HEK293 (cell line): ENCODE results near the gene TBC1D16.

ENCODE experiments used
- CTCF ChIP-seq: fragments of 450-650 bp; formaldehyde crosslinking; IDR thresholded peaks from 2 replicates; pipeline ENCODE4 v1.5.1; 2016; ENCODE audit warnings: missing biosample characterization, missing genetic modification characterization
- KLF10 ChIP-seq: fragments of 450-650 bp; IDR thresholded peaks from 2 replicates; pipeline ENCODE4 v1.5.1; 2018; ENCODE audit warnings: missing biosample characterization, mild to moderate bottlenecking, missing genetic modification characterization
- PRDM1 ChIP-seq: fragments of 450-650 bp; formaldehyde crosslinking; IDR thresholded peaks from 2 replicates; pipeline ENCODE4; 2016; ENCODE audit warnings: missing biosample characterization, missing genetic modification characterization
- ZNF132 ChIP-seq: fragments of 450-650 bp; formaldehyde crosslinking; IDR thresholded peaks from 2 replicates; pipeline ENCODE4 v1.5.1; 2017; ENCODE audit warnings: missing biosample characterization, missing genetic modification characterization, borderline replicate concordance
- ZNF16 ChIP-seq: fragments of 450-650 bp; formaldehyde crosslinking; IDR thresholded peaks from 2 replicates; pipeline ENCODE4 v1.5.1; 2016; ENCODE audit warnings: low read depth, missing biosample characterization, missing genetic modification characterization
- ZNF169 ChIP-seq: fragments of 450-650 bp; formaldehyde crosslinking; IDR thresholded peaks from 2 replicates; pipeline ENCODE4 v1.5.1; 2016; ENCODE audit warnings: missing biosample characterization, missing genetic modification characterization
- ZNF274 ChIP-seq, 2 experiments: fragments of 200-500 bp in 1 of 2; fragments of 450-650 bp in 1 of 2; sonication (Bioruptor generic) in 1 of 2; formaldehyde crosslinking in 1 of 2; IDR thresholded peaks; 2 replicates each; pipeline versions ENCODE4 v1.5.1 to v1.6.1; 2014 to 2016; ENCODE audit warnings: borderline replicate concordance in 1 of 2, inconsistent platforms in 1 of 2, low read length in 1 of 2, missing biosample characterization in 1 of 2, missing genetic modification characterization in 1 of 2
- ZNF292 ChIP-seq: fragments of 450-650 bp; formaldehyde crosslinking; IDR thresholded peaks from 2 replicates; pipeline ENCODE4 v1.5.1; 2016; ENCODE audit warnings: low read depth, missing biosample characterization, missing genetic modification characterization, borderline replicate concordance
- ZNF48 ChIP-seq: fragments of 450-650 bp; formaldehyde crosslinking; IDR thresholded peaks from 2 replicates; pipeline ENCODE4 v1.5.1; 2016; ENCODE audit warnings: missing biosample characterization, missing genetic modification characterization
- ZNF501 ChIP-seq: fragments of 450-650 bp; formaldehyde crosslinking; IDR thresholded peaks from 2 replicates; pipeline ENCODE4 v1.5.1; 2016; ENCODE audit warnings: missing biosample characterization, missing genetic modification characterization
- ZNF549 ChIP-seq: fragments of 450-650 bp; IDR thresholded peaks from 2 replicates; pipeline ENCODE4 v1.5.1; 2018; ENCODE audit warnings: missing biosample characterization, missing genetic modification characterization, mild to moderate bottlenecking, inconsistent platforms, moderate library complexity
- ZNF639 ChIP-seq: fragments of 450-650 bp; formaldehyde crosslinking; IDR thresholded peaks from 2 replicates; pipeline ENCODE4 v1.5.1; 2016; ENCODE audit warnings: missing biosample characterization, missing genetic modification characterization
- ZNF792 ChIP-seq: fragments of 450-650 bp; formaldehyde crosslinking; IDR thresholded peaks from 2 replicates; pipeline ENCODE4 v1.5.1; 2016; ENCODE audit warnings: missing biosample characterization, missing genetic modification characterization
- ZXDB ChIP-seq: fragments of 450-650 bp; formaldehyde crosslinking; IDR thresholded peaks from 2 replicates; pipeline ENCODE4 v1.5.1; 2016; ENCODE audit warnings: missing biosample characterization, missing genetic modification characterization

- TF ChIP-seq ZXDB (no peak), KLF10 (tag by site-specific recombination) (no peak), ZNF292 (tag by site-specific recombination) (no peak), ZNF501 (no peak), CTCF (tag by site-specific recombination) (no peak), ZNF132 (tag by site-specific recombination) (no peak), ZNF792 (no peak), ZNF16 (tag by site-specific recombination) (no peak), ZNF639 (tag by site-specific recombination) (no peak), ZNF274 (IDR thresholded peaks at IDR 0.05; ENCODE audit: low read length) (no peak), ZNF274 (tag by site-specific recombination; IDR thresholded peaks at IDR 0.05; ENCODE audit: borderline replicate concordance) (no peak), PRDM1 (tag by site-specific recombination) (no peak), ZNF169 (no peak), ZNF48 (tag by site-specific recombination) (no peak), ZNF549 (tag by site-specific recombination) (no peak)
Measured at GRCh38 chr17:79996291-79996690, 39.4 kb downstream of the TBC1D16 start.
